ENCODE measurements around the gene BAMBI. TPM values are rescaled to one million over a fixed set of nuclear protein-coding genes. Genes with fewer than 3 reads are reported as not detected.

The BAMBI gene
- total and polyA plus RNA-seq, 2 of the 8 experiments (the other 6 are each of a cell fraction or from before 2014, with no cell fraction given): 5.6 to 26.4 TPM

GRCh38 chr10:28663576-28664368, 13.5 kb upstream of the BAMBI start (continued):
- no peak for TF ChIP-seq ATF2 (IDR thresholded peaks at IDR 0.05; ENCODE audit: low read length)

All from H1 (cell line).